VCaP (cell line): ENCODE results near the gene PRPF18.
A peak's percentile ranks its signal among the peaks of the same experiment; 100 is the strongest.

Source experiments
- H3K27ac ChIP-seq: fragments of 450-650 bp; 2 replicates; pipeline ENCODE4 v1.5.1; 2017
- TF ChIP-seq, protein P1 (sequence below): fragments of 450-650 bp; conservative IDR thresholded peaks from 2 replicates; pipeline ENCODE4 v1.5.1; 2017; ENCODE audit warnings: mild to moderate bottlenecking, moderate library complexity

Gene PRPF18

DNA sequence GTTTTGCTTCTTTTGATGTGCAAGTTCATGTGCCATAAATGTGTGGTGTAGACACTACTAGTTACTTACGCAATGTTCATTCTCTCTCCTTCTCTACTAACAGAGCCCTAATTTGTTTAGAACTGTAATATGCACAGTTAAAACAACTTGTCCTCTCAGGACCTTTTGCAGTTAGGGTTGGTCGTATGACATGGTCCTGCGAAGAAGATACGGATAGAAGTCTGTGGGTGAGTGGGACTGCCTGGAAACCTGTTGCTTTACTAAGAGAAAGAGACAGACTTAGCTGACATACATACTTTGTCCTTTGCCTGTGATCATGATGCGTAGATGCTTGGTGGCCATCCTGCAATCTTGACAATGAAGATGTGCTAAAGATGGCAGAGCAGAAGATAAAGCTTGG is 51.1 kb downstream of the PRPF18 start:
- H3K27ac ChIP-seq = no peak overlapping the region

GRCh38 chr10:13642293-13642692 is 55.5 kb downstream of the PRPF18 start:
- no peak overlapping the region for H3K27ac ChIP-seq
- TF ChIP-seq, protein P1, sequence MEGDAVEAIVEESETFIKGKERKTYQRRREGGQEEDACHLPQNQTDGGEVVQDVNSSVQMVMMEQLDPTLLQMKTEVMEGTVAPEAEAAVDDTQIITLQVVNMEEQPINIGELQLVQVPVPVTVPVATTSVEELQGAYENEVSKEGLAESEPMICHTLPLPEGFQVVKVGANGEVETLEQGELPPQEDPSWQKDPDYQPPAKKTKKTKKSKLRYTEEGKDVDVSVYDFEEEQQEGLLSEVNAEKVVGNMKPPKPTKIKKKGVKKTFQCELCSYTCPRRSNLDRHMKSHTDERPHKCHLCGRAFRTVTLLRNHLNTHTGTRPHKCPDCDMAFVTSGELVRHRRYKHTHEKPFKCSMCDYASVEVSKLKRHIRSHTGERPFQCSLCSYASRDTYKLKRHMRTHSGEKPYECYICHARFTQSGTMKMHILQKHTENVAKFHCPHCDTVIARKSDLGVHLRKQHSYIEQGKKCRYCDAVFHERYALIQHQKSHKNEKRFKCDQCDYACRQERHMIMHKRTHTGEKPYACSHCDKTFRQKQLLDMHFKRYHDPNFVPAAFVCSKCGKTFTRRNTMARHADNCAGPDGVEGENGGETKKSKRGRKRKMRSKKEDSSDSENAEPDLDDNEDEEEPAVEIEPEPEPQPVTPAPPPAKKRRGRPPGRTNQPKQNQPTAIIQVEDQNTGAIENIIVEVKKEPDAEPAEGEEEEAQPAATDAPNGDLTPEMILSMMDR = no peak

More for the DNA sequence above, 51.1 kb downstream of the PRPF18 start:
- TF ChIP-seq, protein P1 = no peak

- H3K27ac ChIP-seq = peak overlapping the region; percentile 48
- TF ChIP-seq, protein P1 = no peak
Observed at GRCh38 chr10:13643016-13643415, 56.3 kb downstream of the PRPF18 start.

DNA sequence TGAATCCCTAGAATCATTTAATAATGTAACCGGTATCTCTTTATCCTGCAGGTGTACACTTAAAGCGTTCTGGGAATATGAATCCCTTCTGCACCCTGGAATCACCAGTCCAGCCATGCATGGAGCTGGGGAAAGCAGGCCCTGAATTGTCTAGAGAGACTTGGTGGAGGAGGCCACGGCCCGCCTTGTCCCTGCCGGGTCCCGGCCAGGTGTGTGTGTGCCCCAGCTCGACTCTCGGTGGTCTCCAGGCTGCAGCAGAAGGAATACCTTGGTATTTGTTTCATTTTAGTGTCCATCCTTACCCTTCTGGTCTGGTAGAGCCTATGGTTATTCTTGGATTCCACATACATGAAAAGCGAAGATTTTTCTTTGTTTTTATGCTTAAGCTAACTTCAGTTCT is 58.1 kb downstream of the PRPF18 start:
- TF ChIP-seq, protein P1 = no peak

DNA sequence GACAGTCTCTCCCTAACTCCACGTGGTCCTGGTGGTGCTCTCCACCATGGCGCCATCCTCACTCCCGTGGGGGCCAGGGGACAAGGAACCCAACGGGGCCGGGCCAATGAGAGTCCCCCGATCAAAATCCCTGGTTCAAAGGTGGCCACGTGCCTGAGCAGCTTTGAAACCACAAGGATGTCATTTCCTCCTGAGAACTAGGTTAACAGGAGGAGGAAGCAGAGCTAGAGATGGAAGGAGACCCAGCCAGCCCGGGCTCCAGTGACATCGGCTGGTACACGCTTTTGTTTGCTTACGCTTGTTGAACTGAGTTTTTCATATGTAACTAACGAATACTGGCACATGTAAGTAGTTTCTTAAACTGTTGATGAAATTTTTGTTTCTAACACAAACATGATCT is 61.7 kb downstream of the PRPF18 start:
- H3K27ac ChIP-seq = no peak overlapping the region
- TF ChIP-seq, protein P1 = no peak

More for the DNA sequence above, 58.1 kb downstream of the PRPF18 start:
- peak overlapping the region; percentile 48 for H3K27ac ChIP-seq

DNA sequence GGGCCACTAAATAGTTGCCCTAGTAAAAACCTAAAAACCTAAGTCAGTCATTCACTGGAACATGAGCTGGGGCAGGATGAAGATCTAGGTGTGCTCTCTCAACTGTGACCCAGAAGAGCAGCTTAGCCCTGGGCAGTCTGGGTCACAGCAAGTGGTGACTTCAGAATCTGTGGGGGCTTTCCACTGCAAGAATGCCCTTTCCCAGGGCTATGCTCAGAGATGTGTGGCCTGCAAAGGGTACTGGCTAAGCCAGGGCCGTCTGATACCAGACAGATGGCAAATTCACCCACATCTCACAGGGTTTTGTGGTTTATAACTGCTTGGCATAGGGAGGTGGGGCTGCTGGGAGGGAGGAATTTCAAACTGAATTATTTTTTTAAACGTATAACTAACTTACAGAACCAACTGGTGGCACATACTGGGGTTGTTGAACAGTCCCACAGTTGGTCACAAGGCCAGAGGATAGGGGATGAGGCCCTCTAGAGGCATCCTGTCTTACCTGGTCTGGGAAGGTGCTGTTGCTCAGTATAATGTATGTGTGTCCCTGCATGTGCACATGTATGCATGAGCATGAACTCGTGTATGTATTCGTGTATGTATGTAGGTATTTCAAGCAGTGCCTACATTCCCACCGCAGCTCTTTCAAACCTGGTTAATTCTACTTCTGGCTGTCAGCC is 63.2 kb downstream of the PRPF18 start:
- H3K27ac ChIP-seq = no peak overlapping the region
- TF ChIP-seq, protein P1 = peak; percentile 30; the same call in 1 of the 2 replicates

DNA sequence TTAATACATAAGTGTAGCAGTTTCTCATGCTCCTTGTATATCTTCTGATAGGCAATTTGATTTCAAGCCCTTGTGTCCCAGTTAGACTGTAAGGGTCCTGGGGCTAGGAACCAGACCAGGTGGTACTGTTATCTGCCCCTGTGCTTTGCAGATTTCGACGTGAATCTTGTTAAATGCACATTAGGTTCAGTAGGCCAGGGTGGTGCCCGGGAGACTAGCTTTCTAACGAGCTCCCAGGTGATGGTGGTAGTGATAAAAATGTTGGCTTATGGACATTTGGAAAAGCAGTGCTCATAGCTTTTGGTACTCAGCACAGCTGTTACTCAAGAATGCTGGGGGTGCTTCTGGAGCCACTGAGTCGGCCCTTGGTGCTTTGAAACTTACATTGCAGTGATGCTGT is 64.2 kb downstream of the PRPF18 start:
- no peak overlapping the region for H3K27ac ChIP-seq
- TF ChIP-seq, protein P1 = no peak
